Body of pancreas (tissue), 4 donors: ENCODE measurements around the gene ANKDD1A. TPM values are rescaled to one million over a fixed set of nuclear protein-coding genes. Genes with fewer than 3 reads are reported as not detected.
A peak's percentile ranks its signal among the peaks of the same experiment; 100 is the strongest.

Source experiments
- ATAC-seq: fragments of 150-250 bp; one replicate; pipeline ENCODE4 v1.9.1; 2016
- DNase-seq, 4 donors: peaks; one replicate each; pipeline ENCODE4 v3.0.0-alpha.2; 2019
- H3K27ac ChIP-seq, 4 donors: fragments of 200-600 bp; sonication (generic); 1 replicate in 3 of 4; 2 replicates in 1 of 4; pipeline versions ENCODE4 v1.5.1 to v1.6.1; 2016 to 2019; ENCODE audit warnings: mild to moderate bottlenecking in 1 of 4, mixed read lengths in 1 of 4, moderate library complexity in 1 of 4
- H3K27me3 ChIP-seq, 2 donors: fragments of 200-600 bp; sonication (generic); one replicate each; pipeline ENCODE4 v1.6.0; 2016; ENCODE audit warnings: mild to moderate bottlenecking in 1 of 2
- H3K36me3 ChIP-seq, 2 donors: fragments of 200-600 bp; sonication (generic); replicated peaks in 1 of 2; 2 replicates each; pipeline ENCODE4 v1.5.1; 2016; ENCODE audit warnings: low read depth in 2 of 2; ENCODE audit not compliant: insufficient read depth in 1 of 2
- H3K4me1 ChIP-seq: fragments of 200-600 bp; sonication (generic); one replicate; pipeline ENCODE4 v1.6.0; 2016
- H3K4me3 ChIP-seq, 2 donors: fragments of 200-600 bp; sonication (generic); 1 replicate in 1 of 2; 2 replicates in 1 of 2; pipeline ENCODE4 v1.5.1; 2016 to 2019
- H3K9me3 ChIP-seq, 3 donors: fragments of 200-600 bp; sonication (generic); 1 replicate in 2 of 3; 2 replicates in 1 of 3; pipeline ENCODE4 v1.5.1; 2016
- CTCF ChIP-seq, 7 experiments: fragments of 450-650 bp in 4 of 7; fragments of 200-600 bp in 3 of 7; sonication (generic) in 3 of 7; IDR thresholded peaks; one replicate each; pipeline ENCODE4 v1.5.1; 2016 to 2019; ENCODE audit warnings: antibody characterized with exemption in 7 of 7
- POLR2A ChIP-seq, 3 donors: fragments of 450-650 bp; IDR thresholded peaks; one replicate each; pipeline ENCODE4 v1.6.1; 2016; ENCODE audit warnings: antibody characterized with exemption in 3 of 3, mild to moderate bottlenecking in 2 of 3
- WGBS, 2 donors: methylation state at CpG; one replicate each; pipeline ENCODE4 v1.1.5; 2017; 5-methylcytosine and 5-hydroxymethylcytosine counted together
- intact Hi-C: fragments of 100-400 bp; cut with DNase I; formaldehyde crosslinking; loops from one replicate; pipeline ENCODE4 v1.15.1; 2023
- total RNA-seq, 2 donors: library from RNA; depleted of rRNA; stranded (reverse); fragments of >200 nt; gene quantifications; one replicate each; pipeline ENCODE4 v1.1.0, GENCODE V29; 2016

The ANKDD1A gene
- total RNA-seq, 2 donors from 2014 or later: 3.9 to 18.8 TPM

GRCh38 chr15:64875641-64876223, 36.0 kb upstream of the ANKDD1A start:
- intact Hi-C loops: no loop called here
- H3K4me1 ChIP-seq: peaks cover 13% of the 10 kb centered on the region
- H3K9me3 ChIP-seq: no peaks in the 10 kb centered on the region
- no peak overlapping the region for H3K27ac ChIP-seq
- no peaks in the 10 kb centered on the region for H3K27me3 ChIP-seq
- no peak overlapping the region for H3K4me3 ChIP-seq
- no peaks in the 10 kb centered on the region for H3K36me3 ChIP-seq
- ATAC-seq (no peak), DNase-seq (no peak)
- WGBS, 2 donors: 76 to 83% methylated on average over 3 of the region's 3 CpGs
- TF ChIP-seq CTCF (IDR thresholded peaks at IDR 0.05) (no peak), POLR2A (IDR thresholded peaks at IDR 0.05) (no peak)

DNA sequence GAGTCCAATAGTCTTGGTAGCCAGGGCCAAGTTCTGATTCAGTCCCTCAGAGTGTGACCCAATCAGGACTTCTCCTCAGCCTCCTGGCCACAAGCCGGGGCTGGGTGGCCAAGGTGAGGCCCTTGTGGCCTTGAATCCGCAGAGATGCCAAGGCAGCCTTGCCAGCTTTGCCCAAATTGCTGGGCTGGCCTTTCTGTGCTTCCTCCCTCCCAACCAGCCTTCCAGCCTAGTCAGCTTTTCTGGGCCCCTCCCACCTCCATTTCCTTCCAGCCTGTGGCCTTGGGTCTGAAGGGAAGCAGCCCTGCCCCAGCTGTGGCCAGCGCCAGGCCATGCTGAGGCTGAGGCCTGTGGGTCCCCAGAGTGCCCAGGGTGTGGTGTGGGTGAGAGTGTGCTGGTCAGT, 34.3 kb upstream of the ANKDD1A start:
- intact Hi-C loops: no loop called here
- ATAC-seq (peak; percentile 90), DNase-seq (peak; percentile 80 to 91 (median 83))
- H3K27ac ChIP-seq: peak overlapping the region; percentile 29 to 71 (median 51)
- no peaks in the 10 kb centered on the region for H3K27me3 ChIP-seq
- 13 to 38% methylated on average over 2 to 3 of the region's 3 CpGs for WGBS, 2 donors
- TF ChIP-seq CTCF (IDR thresholded peaks at IDR 0.05) (no peak), POLR2A (IDR thresholded peaks at IDR 0.05) (peak in 1 of 3 donors; percentile 40)
- H3K36me3 ChIP-seq: no peaks in the 10 kb centered on the region
- H3K4me1 ChIP-seq: peaks cover 13% of the 10 kb centered on the region
- H3K9me3 ChIP-seq: no peaks in the 10 kb centered on the region
- H3K4me3 ChIP-seq: no peak overlapping the region

GRCh38 chr15:64878705-64879104, 33.0 kb upstream of the ANKDD1A start:
- peak overlapping the region in 2 of 4 donors; percentile 66 to 71 for H3K27ac ChIP-seq
- no peaks in the 10 kb centered on the region for H3K9me3 ChIP-seq
- peaks cover 13% of the 10 kb centered on the region for H3K4me1 ChIP-seq
- ATAC-seq (no peak), DNase-seq (peak in 1 of 4 donors; percentile 60)
- peak in 1 of 3 donors; percentile 24 for TF ChIP-seq POLR2A (IDR thresholded peaks at IDR 0.05)
- TF ChIP-seq CTCF (IDR thresholded peaks at IDR 0.05): no peak
- H3K4me3 ChIP-seq: no peak overlapping the region
- WGBS, 2 donors: 83 to 96% methylated on average over 7 to 8 of the region's 8 CpGs
- H3K36me3 ChIP-seq: no peaks in the 10 kb centered on the region
- H3K27me3 ChIP-seq: no peaks in the 10 kb centered on the region
- intact Hi-C loops: no loop called here

GRCh38 chr15:64883100-64883581, 28.6 kb upstream of the ANKDD1A start:
- H3K4me1 ChIP-seq: peaks cover under 1% of the 10 kb centered on the region
- TF ChIP-seq POLR2A (IDR thresholded peaks at IDR 0.05): no peak
- no peak for TF ChIP-seq CTCF (IDR thresholded peaks at IDR 0.05)
- H3K9me3 ChIP-seq: no peaks in the 10 kb centered on the region
- WGBS, 2 donors: 46 to 58% methylated on average over 5 of the region's 5 CpGs
- no peaks in the 10 kb centered on the region for H3K36me3 ChIP-seq
- no peak overlapping the region for H3K4me3 ChIP-seq
- ATAC-seq (no peak), DNase-seq (peak in 1 of 4 donors; percentile 53)
- no peaks in the 10 kb centered on the region for H3K27me3 ChIP-seq
- peak overlapping the region in 1 of 4 donors; percentile 70 for H3K27ac ChIP-seq
- intact Hi-C loops: no loop called here
